Neural cell (in vitro differentiated cells): Measurements from ENCODE around the gene HDGF. TPM values are rescaled to one million over a fixed set of nuclear protein-coding genes. Genes with fewer than 3 reads are reported as not detected.

Experiments used
- H2AFZ ChIP-seq: fragments of 200-600, 300-800 bp; sonication (generic), shearing (Covaris generic); 2 replicates; pipeline ENCODE4 v1.6.0; 2014; ENCODE audit warnings: low read depth, mild to moderate bottlenecking, antibody characterized with exemption, low read length, moderate library complexity
- H3F3A ChIP-seq: fragments of 200-600 bp; shearing (Covaris generic); 2 replicates; pipeline ENCODE4 v1.6.1; 2016; ENCODE audit warnings: mild to moderate bottlenecking, moderate library complexity, mixed read lengths, antibody characterized with exemption, low read length; ENCODE audit not compliant: insufficient read depth, poor library complexity, severe bottlenecking
- H3K27ac ChIP-seq: fragments of 200-600, 300-800 bp; sonication (generic), shearing (Covaris generic); 2 replicates; pipeline ENCODE4 v1.5.1; 2014; ENCODE audit warnings: mild to moderate bottlenecking, low read length, moderate library complexity
- H3K27me3 ChIP-seq: fragments of 300-800, 200-600 bp; sonication (generic), shearing (Covaris generic); 2 replicates; pipeline ENCODE4 v1.6.0; 2014; ENCODE audit warnings: mild to moderate bottlenecking, low read depth, low read length, moderate library complexity; ENCODE audit not compliant: insufficient read depth
- H3K36me3 ChIP-seq: fragments of 300-800, 200-600 bp; sonication (generic), shearing (Covaris generic); 2 replicates; pipeline ENCODE4 v1.5.1; 2014; ENCODE audit warnings: mild to moderate bottlenecking, antibody characterized with exemption, low read length, moderate library complexity; ENCODE audit not compliant: insufficient read depth
- H3K4me2 ChIP-seq: fragments of 300-800, 200-600 bp; sonication (generic), shearing (Covaris generic); 2 replicates; pipeline ENCODE4 v1.6.0; 2014; ENCODE audit warnings: mild to moderate bottlenecking, low read length
- H3K4me3 ChIP-seq: fragments of 300-800, 200-600 bp; sonication (generic), shearing (Covaris generic); 2 replicates; pipeline ENCODE4 v1.5.1; 2014; ENCODE audit warnings: mild to moderate bottlenecking, low read length, moderate library complexity
- H3K79me2 ChIP-seq: fragments of 200-600 bp; shearing (Covaris generic); replicated peaks from 2 replicates; pipeline ENCODE4 v1.6.0; 2014; ENCODE audit warnings: mild to moderate bottlenecking, low read length, moderate library complexity; ENCODE audit not compliant: insufficient read depth
- H3K9ac ChIP-seq: fragments of 300-800, 200-600 bp; sonication (generic), shearing (Covaris generic); 2 replicates; pipeline ENCODE4 v1.6.1; 2016; ENCODE audit warnings: mild to moderate bottlenecking, low read length, mixed read lengths
- H3K9me2 ChIP-seq: fragments of 200-600 bp; shearing (Covaris generic); 2 replicates; pipeline ENCODE4 v1.6.1; 2016; ENCODE audit warnings: mild to moderate bottlenecking, low read length, mixed read lengths; ENCODE audit not compliant: insufficient read depth
- H3K9me3 ChIP-seq: fragments of 200-600, 300-800 bp; sonication (generic), shearing (Covaris generic); 2 replicates; pipeline ENCODE4 v1.6.1; 2016; ENCODE audit warnings: mild to moderate bottlenecking, mixed run types, low read length, moderate library complexity, mixed read lengths
- H4K20me1 ChIP-seq: fragments of 200-600 bp; shearing (Covaris generic); 2 replicates; pipeline ENCODE4 v1.6.1; 2016; ENCODE audit warnings: mild to moderate bottlenecking, mixed run types; ENCODE audit not compliant: insufficient read depth
- CTCF ChIP-seq: fragments of 450-650 bp; IDR thresholded peaks from 2 replicates; pipeline ENCODE4 v1.5.1; 2014; ENCODE audit warnings: antibody characterized with exemption, mild to moderate bottlenecking, moderate library complexity; ENCODE audit not compliant: poor library complexity, severe bottlenecking
- EP300 ChIP-seq: fragments of 450-650 bp; conservative IDR thresholded peaks from 2 replicates; pipeline ENCODE4 v1.6.1; 2014; ENCODE audit warnings: antibody characterized with exemption, mild to moderate bottlenecking, moderate library complexity; ENCODE audit not compliant: poor library complexity, severe bottlenecking
- EZH2 ChIP-seq: fragments of 200-600, 300-800 bp; shearing (Covaris generic), sonication (generic); IDR thresholded peaks from 2 replicates; pipeline ENCODE4 v1.6.1; 2014; ENCODE audit warnings: antibody characterized with exemption, low read length, borderline replicate concordance, mild to moderate bottlenecking; ENCODE audit not compliant: insufficient read depth, poor library complexity, severe bottlenecking
- MXI1 ChIP-seq: fragments of 450-650 bp; conservative IDR thresholded peaks from 2 replicates; pipeline ENCODE4 v1.6.1; 2014; ENCODE audit warnings: antibody characterized with exemption, mild to moderate bottlenecking; ENCODE audit not compliant: poor library complexity, severe bottlenecking
- POLR2AphosphoS5 ChIP-seq: IDR thresholded peaks from 2 replicates; pipeline ENCODE4 v1.6.1; 2012
- RAD21 ChIP-seq: fragments of 450-650 bp; conservative IDR thresholded peaks from 2 replicates; pipeline ENCODE4 v1.6.1; 2014; ENCODE audit warnings: antibody characterized with exemption, mild to moderate bottlenecking, moderate library complexity
- REST ChIP-seq: IDR thresholded peaks from 2 replicates; pipeline ENCODE4 v1.6.1; 2012; ENCODE audit warnings: borderline replicate concordance
- SMC3 ChIP-seq: fragments of 450-650 bp; conservative IDR thresholded peaks from 2 replicates; pipeline ENCODE4 v1.6.1; 2014; ENCODE audit warnings: antibody characterized with exemption, mild to moderate bottlenecking, moderate library complexity; ENCODE audit not compliant: poor library complexity
- TAF1 ChIP-seq: IDR thresholded peaks from 2 replicates; pipeline ENCODE4 v1.6.1; 2012; ENCODE audit warnings: low read depth
- polyA plus RNA-seq: library from polyadenylated mRNA; depleted of rRNA; stranded (reverse); fragments of >200 nt; gene quantifications from 2 replicates; pipeline ENCODE4 v1.2.3, GENCODE V29; 2014

Gene HDGF
- polyA plus RNA-seq, 1 donor from 2014 or later = 138 TPM

DNA sequence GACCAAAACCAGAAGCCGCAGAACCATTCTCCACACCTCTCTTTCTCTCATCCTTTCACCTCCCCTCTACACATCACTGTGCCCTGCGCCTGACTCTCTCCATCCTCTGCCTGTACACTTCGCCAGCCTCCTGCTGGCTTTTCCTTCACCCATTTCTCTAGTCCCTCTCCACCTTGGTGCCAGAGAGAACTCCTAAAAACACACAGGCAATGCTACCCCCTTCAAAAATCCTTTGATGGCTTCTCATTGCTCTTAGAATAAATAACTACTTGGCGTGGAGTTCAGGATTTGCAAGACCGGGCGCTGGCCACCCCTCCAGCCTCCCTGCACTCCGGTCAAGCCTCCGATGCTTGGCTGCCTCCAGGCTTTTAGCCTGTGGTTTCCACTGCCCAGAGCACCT lies 54.7 kb downstream of the HDGF start:
- Histone ChIP-seq H3K79me2 (no peaks in the 10 kb centered on the region), H3K4me2 (no peak overlapping the region), H2AFZ (no peak overlapping the region), H3K27me3 (no peaks in the 10 kb centered on the region), H3F3A (no peaks in the 10 kb centered on the region), H3K9ac (no peak overlapping the region), H3K36me3 (no peaks in the 10 kb centered on the region), H3K27ac (no peak overlapping the region), H3K9me2 (no peaks in the 10 kb centered on the region), H3K4me3 (no peak overlapping the region), H3K9me3 (no peaks in the 10 kb centered on the region), H4K20me1 (no peaks in the 10 kb centered on the region)
- TF ChIP-seq TAF1 = no peak
- no peak for TF ChIP-seq RAD21
- TF ChIP-seq REST = no peak
- no peak for TF ChIP-seq EZH2
- no peak for TF ChIP-seq CTCF
- no peak for TF ChIP-seq EP300
- TF ChIP-seq MXI1 = no peak
- no peak for TF ChIP-seq POLR2AphosphoS5
- no peak for TF ChIP-seq SMC3

DNA sequence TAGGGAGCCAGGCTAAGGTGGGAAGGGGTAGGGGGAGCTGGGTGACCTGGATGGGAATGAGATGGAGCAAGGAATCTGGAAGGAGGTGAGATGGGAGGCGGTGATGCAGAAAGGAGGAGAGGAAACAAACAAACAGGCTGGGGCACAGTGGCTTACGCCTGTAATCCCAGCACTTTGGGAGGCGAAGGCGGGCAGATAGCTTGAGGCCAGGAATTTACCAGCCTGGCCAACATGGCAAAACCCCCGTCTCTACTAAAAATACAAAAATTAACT lies 56.8 kb downstream of the HDGF start:
- H2AFZ ChIP-seq = no peak overlapping the region
- TF ChIP-seq EZH2 (no peak), SMC3 (no peak), RAD21 (no peak), REST (no peak), TAF1 (no peak), CTCF (no peak), POLR2AphosphoS5 (no peak), EP300 (no peak)
- H3K4me2 ChIP-seq = no peak overlapping the region

More for the DNA sequence above, 56.8 kb downstream of the HDGF start:
- Histone ChIP-seq H3K36me3 (no peaks in the 10 kb centered on the region), H3F3A (no peaks in the 10 kb centered on the region), H3K9ac (no peak overlapping the region), H3K79me2 (no peaks in the 10 kb centered on the region), H4K20me1 (no peaks in the 10 kb centered on the region), H3K4me3 (no peak overlapping the region), H3K27ac (no peak overlapping the region), H3K27me3 (no peaks in the 10 kb centered on the region), H3K9me2 (no peaks in the 10 kb centered on the region), H3K9me3 (no peaks in the 10 kb centered on the region)
